ENCODE measurements around the gene SH3PXD2A.

The SH3PXD2A gene

DNA sequence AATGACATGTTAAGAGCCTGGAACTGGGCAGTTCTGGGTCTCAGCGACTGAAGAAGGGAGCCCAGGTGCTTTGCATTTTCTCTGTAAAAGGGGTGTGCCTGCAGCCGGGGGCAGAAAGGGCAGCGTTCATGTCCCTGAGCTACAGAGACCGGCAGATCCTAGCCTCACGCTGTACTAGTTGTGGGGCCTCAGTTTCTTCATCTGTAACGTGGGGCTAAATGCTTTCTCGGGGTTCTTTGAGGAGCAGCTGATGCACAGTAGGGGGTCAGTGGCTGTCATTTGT is 282.2 kb downstream of the SH3PXD2A start:
- no peak for DNase-seq

DNA sequence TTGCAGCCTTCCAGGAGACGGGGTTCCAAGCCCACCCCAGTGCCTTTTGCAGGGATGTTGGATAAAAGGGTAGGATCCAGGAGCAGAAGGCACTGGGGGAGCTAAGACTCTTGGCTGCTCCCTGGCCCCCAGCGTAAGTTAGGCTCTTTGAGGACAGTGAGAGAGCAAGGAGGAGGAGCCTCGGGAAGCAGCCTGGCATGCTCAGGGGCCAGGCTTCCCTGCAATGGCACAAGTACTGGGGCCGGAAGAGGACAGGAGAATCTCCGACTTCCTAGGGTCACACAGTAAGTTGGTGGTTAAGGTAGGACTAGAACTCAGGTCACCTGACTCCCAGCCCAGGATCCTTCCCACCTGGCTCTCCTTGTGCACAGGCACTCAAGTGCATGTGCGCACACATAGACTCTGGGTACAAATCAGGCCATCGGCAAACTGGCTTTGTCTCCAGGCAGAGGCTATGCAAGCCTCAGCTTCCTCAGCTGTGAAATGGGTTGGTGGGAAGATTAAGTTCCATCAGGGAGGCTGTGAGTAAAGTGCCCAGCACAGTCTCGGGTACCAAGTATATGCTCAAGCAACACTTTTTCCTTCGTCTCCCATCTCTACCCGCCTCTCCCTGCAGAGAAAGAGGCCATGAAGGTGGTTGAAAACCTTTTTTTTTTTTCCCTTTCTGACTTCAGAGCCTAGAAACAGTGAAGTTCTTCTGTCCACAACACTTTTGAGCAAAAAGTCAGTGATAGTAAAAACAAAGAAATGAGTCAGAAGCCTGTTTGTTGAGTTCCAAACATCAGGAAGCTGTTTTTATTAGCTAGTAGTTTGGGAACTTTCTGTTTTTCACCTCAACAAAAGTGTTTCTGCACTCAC is 282.8 kb downstream of the SH3PXD2A start:
- DNase-seq = no peak

DNA sequence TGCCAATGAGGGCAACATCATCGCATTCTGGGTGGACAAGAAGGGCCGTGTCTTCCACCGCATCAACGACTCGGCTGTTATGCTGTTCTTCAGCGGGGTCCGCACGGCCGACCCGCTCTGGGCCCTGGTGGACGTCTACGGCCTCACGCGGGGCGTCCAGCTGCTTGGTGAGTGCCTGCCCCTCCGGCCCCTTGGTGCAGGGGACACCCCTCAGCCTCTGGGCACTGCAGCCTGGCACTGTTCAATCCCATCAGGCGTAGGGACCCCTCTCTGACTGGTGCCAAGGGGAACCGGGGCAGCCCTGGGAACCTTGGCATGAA is 283.8 kb downstream of the SH3PXD2A start:
- no peak for DNase-seq

DNA sequence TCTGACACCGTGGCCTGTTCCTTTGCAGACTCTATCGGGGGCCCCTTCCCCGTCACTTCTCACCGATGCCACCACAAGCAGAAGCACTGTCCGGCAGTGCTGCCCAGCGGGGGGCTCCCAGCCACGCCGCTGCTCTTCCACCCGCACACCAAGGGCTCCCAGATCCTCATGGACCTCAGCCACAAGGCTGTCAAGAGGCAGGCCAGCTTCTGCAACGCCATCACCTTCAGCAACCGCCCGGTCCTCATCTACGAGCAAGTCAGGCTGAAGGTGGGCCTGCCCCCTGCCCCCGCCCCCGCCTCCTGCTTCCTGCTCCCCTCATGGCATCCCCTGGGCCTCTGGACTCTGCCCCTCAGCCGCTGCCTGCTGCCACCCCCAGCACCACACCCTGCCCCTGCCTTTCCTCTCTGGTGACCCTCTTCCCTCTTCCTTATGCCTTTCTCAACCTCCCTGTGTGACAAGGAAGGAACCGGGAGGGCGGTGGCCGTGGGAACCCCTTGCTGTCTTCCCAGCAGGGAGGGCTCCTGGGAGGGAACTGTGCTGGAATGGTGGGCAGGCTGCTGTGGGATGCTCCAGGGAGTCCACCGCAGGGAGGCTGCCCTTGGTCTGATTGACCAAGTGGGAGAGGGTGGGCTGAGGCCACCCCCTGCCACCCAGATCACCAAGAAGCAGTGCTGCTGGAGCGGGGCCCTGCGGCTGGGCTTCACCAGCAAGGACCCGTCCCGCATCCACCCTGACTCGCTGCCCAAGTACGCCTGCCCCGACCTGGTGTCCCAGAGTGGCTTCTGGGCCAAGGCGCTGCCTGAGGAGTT is 284.3 kb downstream of the SH3PXD2A start:
- no peak for DNase-seq

DNA sequence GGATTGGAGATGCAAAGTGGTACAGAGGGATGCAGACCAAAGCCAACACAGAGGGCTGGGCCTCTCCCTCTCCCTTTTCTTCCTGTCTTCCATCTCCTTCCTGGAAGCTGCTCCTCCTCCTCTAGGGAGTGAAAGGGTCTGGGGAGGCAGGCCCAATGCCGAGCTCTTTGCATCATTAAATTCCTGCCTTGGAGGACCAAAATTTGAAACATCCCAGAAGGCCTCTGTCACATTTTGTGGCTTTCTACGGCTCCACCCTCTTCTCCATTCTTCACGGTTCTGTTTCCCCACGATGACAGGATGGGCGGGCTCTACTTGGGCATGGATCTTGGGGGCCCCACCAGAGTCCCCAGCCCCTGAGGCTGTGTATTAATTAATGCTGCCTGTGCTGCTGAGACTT is 285.5 kb downstream of the SH3PXD2A start:
- DNase-seq = no peak

DNA sequence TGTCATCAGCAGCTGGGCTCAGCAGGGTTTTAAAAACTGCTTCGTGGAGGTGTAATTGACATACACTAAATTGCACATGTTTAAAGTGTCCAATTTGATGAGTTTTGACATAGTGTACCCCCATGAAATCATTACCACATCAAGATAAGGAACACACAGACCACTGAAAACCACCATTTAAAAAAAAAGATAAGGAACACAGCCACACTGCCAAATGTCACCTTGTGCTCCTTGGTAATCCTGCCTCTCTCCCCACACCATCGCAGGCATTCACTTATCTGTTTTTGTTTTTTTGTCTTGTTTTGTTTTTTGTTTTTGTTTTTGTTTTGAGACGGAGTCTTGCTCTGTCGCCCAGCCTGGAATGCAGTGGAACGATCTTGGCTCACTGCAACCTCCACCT is 286.9 kb downstream of the SH3PXD2A start:
- DNase-seq = no peak

DNA sequence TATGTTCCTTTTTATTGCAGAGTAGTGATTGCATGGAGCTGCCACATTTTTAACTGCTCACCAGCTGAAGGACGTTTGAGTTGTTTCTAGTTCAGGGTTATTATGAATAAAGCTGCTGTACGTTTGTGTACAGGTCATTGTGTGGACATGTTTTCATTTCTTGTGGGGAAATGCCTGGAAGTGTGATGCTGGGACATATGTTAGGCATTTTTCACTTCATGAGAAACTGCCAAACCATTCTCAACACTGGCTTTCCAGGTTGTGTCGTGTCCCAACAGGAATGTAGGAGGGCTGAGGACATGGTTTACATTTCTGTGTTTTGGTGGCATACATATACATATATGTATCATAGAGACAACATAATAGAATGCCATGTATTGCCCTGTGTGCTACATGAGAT is 288.8 kb downstream of the SH3PXD2A start:
- no peak for DNase-seq

DNA sequence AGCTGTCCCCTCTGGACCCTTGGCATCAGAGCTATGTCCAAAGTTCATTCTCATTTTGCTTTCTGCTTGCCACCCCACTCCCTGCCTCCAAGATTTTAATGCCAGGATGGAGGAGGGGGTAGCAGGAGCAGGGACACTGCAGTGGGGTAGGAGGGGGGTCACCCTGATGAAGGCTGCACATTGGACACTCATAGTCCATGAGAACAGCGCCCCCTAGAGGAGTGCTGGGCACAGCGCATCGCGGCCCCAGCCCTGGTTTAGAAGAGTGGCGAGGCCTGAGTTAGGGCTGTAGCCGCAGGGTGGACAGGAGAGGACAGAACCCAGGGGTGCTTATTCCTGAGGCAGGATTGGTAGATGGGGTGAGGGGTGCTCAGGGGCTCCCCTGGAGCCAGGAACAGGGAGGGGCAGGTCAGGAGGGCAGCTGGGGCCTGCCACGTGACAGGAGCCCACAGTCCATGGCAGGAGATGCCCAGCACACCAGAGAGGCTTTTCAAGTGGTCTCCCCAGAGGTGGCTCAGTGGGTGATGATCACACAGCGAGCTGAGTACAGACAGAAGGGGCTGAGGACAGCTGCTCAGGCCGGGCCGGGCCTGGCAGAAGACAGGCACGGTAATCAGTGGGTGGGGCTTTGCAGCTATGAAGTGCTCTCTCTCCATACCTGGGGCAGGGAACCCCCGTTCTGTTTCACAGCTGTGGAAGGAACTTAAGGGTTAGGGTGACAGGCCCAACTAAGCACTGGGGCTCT is 290.4 kb downstream of the SH3PXD2A start:
- no peak for DNase-seq

DNA sequence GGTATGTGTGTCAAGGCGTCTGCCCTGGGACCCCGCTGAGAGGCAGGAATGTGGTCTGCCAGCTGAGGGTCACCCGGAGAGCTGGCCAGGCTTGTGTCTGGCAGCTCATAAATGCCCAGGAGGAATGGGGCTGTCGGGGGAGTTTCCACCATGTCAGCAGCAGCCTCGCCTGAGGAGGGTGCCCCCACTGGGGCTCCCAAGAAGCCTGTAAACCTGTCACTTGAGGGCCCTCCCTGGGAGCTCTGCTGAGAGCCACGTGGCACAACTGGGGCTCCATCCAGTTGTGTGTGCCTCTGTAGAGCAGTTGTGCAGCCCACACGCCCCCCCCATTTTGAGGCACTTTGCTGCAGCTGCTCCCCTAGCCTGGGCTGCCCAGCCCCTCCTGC is 291.3 kb downstream of the SH3PXD2A start:
- no peak for DNase-seq

DNA sequence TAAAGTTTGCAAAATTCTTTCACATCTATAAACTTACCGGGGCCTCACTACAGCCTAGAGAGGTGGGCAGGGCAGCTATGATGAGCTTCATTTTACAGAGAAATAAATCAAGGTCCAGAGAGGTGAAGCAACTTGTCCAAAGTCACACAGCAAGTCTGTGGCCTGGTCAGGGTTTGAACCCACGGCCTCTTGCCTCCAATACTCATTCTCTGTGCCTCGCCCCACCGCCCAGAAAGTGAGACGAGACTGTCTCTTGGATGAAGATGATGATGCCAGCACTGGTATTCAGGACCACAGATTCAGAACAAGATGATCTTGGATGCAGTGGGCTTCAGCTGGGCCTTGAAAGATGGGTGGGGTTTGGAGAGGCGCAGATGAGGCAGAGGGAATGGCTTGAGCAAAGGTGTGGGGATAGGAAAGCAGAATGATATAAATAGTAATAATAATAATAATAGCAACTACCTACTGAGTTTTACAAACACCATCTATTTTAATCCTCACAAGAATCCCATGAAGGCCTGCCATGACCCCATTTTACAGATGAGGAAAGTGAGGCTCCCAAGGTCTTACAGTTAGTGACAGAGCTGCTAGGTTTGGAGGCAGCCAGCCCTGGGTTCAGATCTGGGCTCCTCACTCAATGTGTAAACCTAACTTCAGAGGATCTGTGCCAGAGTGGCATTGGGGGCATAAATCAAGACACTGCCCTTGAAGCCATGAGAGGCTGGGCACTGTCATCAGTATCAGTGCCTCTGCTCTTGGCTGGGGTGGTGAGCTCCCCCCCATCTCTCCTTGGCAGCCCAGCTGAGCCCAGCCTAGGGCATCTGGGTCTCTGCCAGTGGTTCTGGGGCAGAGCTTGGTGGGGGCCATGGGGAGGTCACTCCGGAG is 291.9 kb downstream of the SH3PXD2A start:
- DNase-seq = no peak

DNA sequence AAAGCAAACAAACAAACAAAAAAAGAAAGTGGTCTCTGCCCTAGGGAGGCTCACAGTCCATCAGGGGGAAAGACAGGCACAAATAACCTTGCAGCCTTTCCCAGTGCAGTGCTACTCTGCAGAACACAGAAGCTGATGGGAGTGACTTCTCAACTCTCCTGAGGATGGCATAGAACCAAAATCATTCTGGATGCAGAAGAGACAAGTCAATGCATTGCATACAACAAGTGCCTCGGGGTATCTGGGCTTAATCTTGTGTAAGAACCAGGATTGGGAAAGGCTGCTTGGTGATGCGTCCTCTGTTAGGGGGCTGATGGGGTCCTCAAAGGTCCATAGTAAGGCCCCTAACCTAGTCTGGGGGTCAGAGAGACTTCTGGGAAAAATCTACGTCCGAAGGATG is 293.0 kb downstream of the SH3PXD2A start:
- no peak for DNase-seq

DNA sequence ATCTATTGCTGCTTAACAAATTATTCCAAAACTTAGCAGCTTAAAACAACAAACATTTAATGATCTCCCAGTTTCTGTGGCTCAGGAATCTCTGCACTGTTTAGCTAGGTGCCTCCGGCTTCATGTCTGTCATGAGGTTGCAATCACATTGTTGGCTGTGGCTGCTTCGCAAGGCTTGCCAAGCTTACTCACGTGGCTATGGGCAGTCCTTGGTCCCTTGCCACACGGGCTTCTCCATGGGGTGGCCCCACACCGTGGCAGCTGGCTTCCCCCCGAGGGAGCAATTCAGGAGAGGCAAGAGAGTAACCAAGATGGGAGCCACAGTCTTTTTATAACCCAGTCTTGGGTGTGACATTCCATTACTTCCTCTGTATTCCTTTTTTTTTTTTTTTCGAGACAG is 294.5 kb downstream of the SH3PXD2A start:
- DNase-seq = no peak

DNA sequence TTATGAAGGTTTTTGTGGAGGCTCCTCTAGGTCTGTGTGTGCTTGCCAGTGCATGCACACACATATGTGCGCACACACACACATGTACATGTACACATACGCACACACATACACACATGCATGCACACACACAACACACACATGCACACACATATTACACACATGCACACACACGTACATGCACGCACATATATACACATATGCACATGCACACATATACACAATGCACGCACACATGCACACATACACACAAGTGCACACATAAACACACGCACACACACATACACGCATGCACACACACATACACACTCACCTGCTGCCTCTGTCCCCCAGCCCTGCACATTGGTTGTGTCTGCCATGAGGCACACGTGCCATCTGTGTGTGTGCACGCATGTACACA is 295.6 kb downstream of the SH3PXD2A start:
- no peak for DNase-seq

DNA sequence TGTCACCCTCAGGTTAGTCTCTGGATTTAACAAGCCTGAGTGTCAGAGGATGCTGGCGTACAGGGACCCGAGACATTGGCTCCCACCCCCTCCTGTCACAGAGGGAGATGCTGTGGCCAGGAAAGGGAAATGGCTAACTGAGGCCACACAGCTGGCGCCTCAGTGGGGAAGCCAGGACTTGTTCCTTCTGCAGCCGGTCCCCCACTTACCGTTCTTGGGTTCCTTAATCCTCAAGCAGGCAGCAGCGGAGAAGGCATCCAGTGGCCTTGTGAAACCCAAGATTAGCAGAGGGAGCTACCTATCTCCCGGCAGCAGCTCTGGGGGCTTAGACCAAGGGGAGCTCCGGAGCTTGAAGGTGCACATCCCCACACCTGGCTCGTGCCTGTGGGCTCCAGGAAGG is 296.5 kb downstream of the SH3PXD2A start:
- DNase-seq = no peak

DNA sequence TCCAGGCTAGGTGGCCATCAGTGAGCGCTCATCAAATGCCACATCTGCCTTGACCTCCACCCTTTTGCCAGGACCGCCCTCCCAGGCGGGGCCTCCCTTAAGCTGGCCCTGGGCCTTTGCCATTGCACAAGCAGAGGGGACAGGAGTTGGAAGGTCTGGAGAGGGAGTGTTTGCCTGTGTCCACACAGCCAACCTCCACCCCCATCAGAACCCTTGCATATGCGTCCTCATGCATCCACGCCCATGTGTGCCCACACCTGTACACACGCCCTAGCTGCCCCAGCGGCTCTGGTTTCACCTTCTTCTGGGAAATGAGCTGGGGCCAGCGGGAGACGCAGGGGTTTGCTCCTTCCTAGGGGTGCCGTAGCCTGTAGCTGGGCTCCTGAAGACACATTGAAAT is 297.9 kb downstream of the SH3PXD2A start:
- DNase-seq = no peak

DNA sequence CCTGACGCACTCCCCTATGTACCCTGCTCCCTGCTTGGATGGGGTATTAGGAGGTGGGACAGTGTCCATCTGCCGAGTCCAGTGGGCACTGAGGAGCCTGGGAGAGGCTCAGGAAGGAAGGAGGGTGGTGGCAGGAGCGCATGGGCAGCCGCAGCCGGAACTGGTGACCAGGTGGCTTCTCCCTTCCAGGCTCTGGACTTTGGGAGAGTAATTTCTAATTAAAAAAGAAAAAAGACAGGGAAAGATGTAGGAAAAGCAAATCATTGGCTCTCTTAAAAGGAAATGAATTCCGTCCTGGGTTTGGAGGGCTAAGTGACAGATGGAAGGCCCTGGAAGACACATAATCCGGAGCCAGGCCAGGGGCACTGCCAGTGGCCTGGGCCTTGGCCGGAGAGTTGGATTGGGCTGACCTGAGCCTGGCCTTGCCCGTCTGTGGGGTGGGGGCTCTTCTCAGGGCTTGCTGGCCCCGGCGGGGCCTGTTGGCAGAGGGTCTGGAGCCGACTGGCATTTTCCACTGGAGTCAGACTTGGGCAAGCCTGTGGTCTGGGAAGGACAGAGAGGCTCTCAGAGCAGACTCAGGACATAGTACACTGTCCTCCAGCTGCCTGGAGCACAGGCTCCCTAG is 298.9 kb downstream of the SH3PXD2A start:
- no peak for DNase-seq

DNA sequence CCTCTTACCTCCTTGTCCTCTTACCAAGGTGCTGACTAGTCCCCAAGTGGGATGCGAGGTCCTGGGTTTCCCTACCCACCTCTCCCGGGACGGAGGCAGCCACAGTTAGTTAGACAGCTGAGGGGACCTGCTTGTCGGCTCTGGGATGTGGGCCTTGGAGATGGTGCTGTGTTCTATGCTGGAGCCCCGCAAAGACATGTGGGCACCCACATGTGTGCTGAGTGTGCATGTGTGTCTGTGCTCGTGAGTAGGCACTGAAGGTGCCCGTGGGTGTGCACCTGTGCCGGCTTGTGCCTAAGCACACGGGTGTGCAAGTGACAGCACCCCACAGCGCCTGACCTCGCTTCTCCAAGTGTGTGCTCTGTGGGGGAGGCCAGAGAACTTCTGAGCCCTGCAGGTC is 299.7 kb downstream of the SH3PXD2A start:
- no peak for DNase-seq

DNA sequence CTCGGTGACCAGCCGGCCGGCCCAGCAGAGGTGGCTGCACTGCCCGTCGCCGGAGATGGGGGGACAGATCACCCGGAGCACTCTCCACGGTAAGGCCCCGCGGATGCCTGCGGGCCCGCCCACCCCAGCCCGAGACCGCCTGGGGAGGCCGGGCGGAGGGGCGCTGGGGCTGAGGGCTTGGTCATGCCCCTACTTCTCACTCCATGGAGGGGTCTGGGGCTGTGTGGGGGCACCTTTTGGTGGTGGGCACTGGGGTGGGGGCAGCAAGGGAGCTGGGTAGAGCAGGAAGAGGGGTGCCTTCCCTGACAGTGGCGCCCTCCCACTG is 300.1 kb downstream of the SH3PXD2A start:
- DNase-seq = no peak

DNA sequence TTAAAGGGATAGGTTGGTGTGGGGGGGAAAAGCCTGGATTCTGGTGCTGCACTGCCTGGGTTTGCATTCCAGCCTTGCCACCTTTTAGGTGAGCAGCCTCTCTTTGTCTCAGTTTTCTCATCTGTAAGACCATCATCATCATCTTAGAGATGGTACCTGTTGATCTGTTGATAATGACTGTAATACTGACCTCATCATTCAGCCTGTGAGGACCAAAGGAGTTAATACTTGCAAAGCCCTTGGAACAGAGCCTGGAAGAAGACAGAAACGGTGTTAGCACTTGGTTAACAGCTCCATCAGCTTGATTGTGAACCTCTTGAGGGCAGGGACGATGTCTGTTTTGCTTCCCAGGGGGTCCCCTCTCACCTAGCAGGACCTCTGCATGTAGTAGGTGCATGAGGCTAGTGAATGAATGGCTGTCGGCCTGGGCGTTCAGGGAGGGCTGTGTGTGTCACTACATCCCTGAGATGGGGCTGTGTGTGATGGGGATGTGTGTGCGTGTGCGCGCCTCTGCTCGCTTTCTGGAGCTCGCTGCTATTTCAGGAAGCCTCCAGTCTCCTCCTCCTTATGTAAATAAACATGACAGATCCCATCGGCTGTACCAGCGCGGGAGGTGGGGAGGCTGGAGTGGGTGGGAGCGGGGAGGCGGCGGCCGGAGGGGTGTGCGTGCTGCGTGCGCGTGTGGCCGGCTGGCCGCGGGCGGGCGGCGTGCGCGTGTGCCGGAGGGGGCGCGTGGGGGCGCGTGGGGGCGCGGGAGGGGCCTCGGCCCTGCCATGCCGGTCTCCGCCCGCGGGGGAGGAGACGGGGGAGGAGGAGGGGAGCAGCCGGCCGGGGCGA is 300.7 kb downstream of the SH3PXD2A start:
- peak; percentile 63 for DNase-seq

DNA sequence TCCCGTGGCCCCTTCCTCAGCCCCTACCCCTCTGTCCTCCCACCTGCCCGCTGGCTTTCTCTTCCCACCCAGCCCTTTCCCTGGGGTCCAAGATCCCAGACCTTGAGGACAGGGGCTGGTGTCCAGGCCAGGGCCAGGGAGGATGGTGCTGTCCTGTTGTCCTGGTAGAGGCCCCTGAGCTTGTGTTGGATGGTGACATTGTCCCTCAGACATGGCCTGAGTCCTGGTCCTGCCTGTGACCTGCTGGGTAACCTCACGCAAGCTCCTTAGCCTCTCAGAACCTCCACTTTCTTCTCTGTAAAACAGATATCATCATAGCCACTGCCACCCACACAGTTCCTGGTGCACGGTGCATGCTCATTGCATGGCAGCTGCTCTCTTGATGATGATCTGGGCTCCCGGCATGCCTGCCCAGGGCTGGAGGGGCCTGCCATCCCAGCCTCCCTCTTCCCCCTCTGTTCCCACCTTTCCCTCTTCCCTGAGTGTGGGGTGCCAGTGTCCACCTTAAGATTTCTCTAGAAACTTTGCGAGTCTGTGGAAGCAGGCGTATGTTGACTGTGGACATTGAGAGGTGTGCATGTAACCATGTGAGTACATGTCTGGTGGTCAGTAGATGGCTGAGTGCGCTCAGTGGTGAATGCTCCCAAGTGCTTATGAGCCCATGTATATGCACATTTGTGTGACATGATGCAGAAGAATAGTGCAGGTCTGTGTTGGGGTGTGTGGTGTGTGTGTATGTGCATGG is 301.5 kb downstream of the SH3PXD2A start:
- DNase-seq = no peak

All from EL (cell line).